Glomerular endothelial cell (primary cell): Measurements from ENCODE around the gene SFXN5. TPM values are rescaled to one million over a fixed set of nuclear protein-coding genes. Genes with fewer than 3 reads are reported as not detected.

Source experiments
- DNase-seq: peaks from one replicate; pipeline ENCODE4 v3.0.0-alpha.2; 2011; ENCODE audit warnings: low read depth, low spot score; ENCODE audit errors: extremely low read depth
- total RNA-seq: library from RNA; depleted of rRNA; stranded (reverse); fragments of >200 nt; gene quantifications from 2 replicates; pipeline ENCODE4 v1.2.3, GENCODE V29; 2015

Gene SFXN5
- total RNA-seq, 1 donor from 2014 or later: 29.5 TPM

- no peak for DNase-seq
These were observed 50.0 kb downstream of the SFXN5 start for GRCh38 chr2:73021371-73022010.

DNA sequence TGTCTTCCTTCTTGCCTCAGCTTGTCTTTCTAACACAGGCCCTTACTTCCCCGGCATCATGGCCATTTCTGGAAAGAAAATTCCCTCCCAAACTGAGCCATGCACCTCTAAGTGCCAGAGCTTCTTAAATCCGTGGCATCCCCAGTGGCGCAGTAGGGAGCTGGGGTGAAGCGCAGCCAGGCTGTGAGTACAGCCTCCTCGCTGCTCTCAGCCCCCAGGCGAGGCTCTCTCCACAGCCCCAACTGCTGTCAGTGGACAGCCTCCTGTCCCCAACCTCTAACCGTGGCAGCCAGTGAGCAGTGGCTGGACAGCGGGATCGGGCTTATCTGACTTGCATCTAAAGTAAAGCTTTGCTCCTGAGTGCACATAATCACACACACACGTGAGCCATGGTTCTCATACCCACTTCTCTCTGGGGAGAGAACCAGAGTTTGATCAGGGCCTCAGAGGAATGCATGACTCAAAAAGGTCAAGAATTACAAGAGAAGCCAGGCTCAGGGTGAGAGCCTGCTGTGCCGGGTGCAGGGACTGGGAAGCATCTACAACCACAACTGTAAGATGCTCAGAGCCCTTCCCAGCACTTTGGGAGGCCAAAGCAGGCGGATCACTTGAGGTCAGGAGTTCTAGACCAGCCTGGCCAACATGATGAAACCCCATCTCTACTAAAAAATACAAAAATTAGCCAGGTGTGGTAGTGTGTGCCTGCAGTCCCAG, 50.7 kb downstream of the SFXN5 start:
- no peak for DNase-seq

DNA sequence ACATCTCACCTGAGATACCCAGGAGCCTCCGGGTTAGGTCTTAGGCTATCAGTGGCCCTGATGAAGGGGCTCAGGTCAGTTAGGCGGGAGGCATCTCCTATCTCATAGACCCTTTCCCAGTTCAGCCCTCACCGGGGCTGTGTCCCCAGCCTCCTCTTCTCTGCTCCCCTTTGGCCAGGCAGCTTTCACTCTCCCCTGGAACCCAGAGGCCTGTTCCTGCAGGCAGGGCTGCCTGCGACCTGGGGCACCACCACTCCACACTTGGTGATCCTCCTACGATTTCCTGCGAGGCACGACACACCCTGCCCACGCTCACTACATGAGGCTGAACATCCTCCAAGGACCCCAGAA, 51.2 kb downstream of the SFXN5 start:
- DNase-seq: no peak

GRCh38 chr2:73018188-73018825, 53.2 kb downstream of the SFXN5 start:
- DNase-seq: no peak

GRCh38 chr2:73013936-73014335, 57.6 kb downstream of the SFXN5 start:
- peak; percentile 78 for DNase-seq

GRCh38 chr2:73009177-73009839, 62.2 kb downstream of the SFXN5 start:
- DNase-seq: no peak

- DNase-seq: no peak
These were observed 62.8 kb downstream of the SFXN5 start for GRCh38 chr2:73008766-73009135.

GRCh38 chr2:73007991-73008765, 63.3 kb downstream of the SFXN5 start:
- no peak for DNase-seq

DNA sequence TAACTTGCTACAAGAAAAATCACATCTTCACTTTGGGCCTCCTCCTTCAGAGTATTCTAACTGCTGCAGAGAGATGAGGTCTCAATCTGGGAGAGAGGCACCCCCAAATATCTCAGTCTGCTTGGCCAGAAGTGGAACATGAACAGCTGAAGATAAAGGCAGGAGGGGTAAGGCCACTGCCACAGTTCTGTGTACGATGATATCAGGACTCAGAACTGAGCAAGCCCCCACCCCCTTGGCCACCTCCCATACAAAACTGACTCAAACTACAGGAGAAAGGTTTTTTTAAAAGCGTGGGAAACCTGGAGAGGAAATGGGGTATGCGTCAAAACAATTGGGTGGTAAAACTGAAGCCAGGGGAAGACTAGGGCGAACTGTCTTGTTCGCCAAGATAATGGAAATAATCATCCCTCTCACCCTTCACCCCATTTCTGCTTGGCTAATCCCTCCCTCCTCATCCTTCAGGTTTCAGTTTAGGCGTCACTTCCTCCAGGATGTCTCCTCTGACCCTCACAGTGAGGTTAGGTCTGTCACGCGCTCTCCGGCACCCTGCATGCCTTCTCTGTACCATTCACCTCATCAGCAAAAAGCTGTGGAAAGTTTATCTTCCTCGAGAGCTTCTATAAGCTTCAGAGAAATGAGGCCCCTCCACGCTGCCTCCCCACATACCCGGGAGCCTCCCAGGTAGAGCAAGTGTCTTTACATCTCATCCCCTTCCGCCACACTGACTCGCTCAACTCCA, 64.4 kb downstream of the SFXN5 start:
- DNase-seq: peak; percentile 31

DNA sequence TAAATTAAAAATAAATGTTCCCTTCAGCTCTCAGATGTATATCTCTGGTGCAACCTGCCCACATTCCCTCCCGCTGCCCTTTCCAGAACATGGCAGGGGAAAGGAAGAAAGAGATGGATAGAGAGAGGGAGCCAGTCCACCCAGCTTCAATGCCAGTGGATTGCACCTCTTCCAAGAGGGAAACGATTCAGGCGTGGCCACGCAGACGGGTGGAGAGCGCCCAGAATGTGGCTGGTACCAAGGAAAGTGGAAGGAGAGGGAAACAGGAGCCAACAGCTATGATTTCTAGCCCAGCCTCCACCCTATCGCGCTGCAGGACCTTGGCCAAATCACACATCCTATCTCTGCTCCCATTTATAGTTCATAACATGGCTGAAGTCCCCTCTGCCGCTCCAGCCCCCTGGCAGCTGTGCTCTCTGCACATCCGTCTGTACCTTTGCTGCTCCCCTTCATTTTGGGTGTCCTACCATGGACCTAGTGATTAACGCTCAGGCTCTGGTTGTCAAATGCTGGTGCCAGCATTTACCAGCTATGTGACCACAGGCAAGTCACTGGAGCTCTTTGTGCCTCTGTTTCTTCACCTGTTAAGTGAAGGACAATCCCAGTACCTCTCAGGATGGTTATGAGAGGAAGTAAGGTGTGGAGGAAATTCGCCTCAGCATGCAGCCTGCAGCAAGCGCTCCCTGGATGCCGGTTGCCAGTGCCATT, 66.5 kb downstream of the SFXN5 start:
- no peak for DNase-seq

- no peak for DNase-seq
These were observed 67.0 kb downstream of the SFXN5 start for GRCh38 chr2:73004466-73004865.

- no peak for DNase-seq
These were observed 68.5 kb downstream of the SFXN5 start for GRCh38 chr2:73003027-73003426.

GRCh38 chr2:73000808-73001570, 70.5 kb downstream of the SFXN5 start:
- DNase-seq: no peak

DNA sequence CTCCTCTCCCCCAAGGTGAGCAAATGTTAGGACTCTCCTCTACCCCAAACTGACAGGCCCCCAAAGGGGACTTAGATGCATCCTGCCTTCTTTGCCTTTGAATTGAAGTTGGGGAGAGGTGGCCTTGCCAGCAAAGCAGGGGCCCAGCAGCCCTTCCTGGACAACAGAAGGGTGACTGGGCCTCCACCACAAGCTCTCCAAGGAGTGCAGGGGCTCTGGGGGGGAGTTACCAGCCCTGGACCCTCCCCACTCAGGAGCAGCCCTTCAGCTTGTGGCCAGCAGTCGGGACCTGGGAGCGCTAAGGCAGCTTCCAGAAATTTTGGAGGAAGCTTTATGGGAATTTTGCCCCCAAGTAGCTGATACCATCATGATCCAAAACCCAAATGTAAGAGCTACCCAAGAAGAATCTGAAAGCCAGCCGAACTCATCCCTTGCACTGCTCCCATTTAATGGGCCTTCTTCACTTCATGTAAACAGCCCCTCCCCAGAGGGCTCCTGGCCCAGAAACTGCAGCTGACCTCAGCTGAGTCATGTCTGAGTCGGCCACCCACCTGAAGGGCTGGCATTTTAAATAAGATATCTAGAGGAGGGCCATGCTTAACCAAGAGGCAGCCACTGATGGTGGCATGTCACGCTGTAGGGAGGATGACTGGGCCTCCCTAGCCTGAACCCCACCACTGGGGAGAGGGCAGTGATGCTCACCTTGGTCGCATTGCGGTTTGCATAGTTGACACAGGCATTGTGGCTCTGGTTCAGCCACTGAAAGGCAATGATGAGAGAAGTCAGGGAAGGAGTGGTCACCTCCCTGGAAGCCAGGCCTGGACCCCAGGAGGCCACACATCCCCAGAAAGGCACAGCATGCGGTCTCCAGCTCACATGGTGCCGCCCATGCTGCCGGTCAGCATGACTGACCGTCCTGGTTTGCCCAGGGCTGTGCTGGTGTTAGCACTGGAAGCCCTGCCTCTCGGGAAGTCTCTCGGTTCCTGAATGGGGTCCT, 71.5 kb downstream of the SFXN5 start:
- no peak for DNase-seq

- DNase-seq: no peak
These were observed 72.8 kb downstream of the SFXN5 start for GRCh38 chr2:72998724-72999123.

GRCh38 chr2:72998234-72998651, 73.3 kb downstream of the SFXN5 start:
- DNase-seq: no peak

- no peak for DNase-seq
These were observed 75.4 kb downstream of the SFXN5 start for GRCh38 chr2:72996117-72996502.
